ENCODE results near the gene GOLM1. TPM values are rescaled to one million over a fixed set of nuclear protein-coding genes. Genes with fewer than 3 reads are reported as not detected.
"Not testable (repeated sequence)": the region's sequence is repeated elsewhere in the genome, so short reads cannot be mapped to it uniquely, and the experiment has no call there.

Gene GOLM1
- total RNA-seq (1 to 10 TPM; 3.2 to 3.5 TPM), polyA plus RNA-seq (2.3 TPM)

GRCh38 chr9:86098824-86099700 is at the start of gene GOLM1:
Gene GOLM1, minus strand, starts transcription at chr9:86099558. Its CDS starts 20,238 bp downstream, at chr9:86079320.
- Histone ChIP-seq H3K36me3 (ENCODE audit: insufficient read depth, low read length) (no peaks in the 10 kb centered on the region), H3K4me1 (ENCODE audit: insufficient read depth, low read length) (peaks cover 6% of the 10 kb centered on the region), H3K9me3 (ENCODE audit: low read length) (no peaks in the 10 kb centered on the region), H3K4me3 (ENCODE audit: low read length) (peak within 1 kb of the TSS; percentile 56), H3K27ac (ENCODE audit: low read depth, low read length) (no peak within 1 kb of the TSS), H3K27me3 (ENCODE audit: insufficient read depth, low read length, poor library complexity, severe bottlenecking) (peaks cover 13% of the 10 kb centered on the region)
- peak within 1 kb of the TSS in 5 of 8 donors; percentile 56 to 86 (median 78) for H3K27ac Mint-ChIP-seq
- ChIA-PET POLR2A (no interaction called here), CTCF (no interaction called here)
- H3K36me3 Mint-ChIP-seq, result peaks cover 0 to 2% (median 0%) of the 10 kb centered on the region in 3 donors
- peak in 3 of 5 donors; percentile 7 to 10 (median 9) for DNase-seq
- H3K4me1 Mint-ChIP-seq, result peaks cover 7 to 12% (median 9%) of the 10 kb centered on the region in 3 donors
- H3K9me3 Mint-ChIP-seq, result peaks cover 0 to 2% (median 0%) of the 10 kb centered on the region in 5 donors
- H3K27me3 Mint-ChIP-seq, result peaks cover 25 to 73% of the 10 kb centered on the region in 2 donors
- H3K4me3 Mint-ChIP-seq, result peak within 1 kb of the TSS; percentile 83 to 95 (median 88)

- H3K27ac Mint-ChIP-seq; H3K4me1 ChIP-seq (ENCODE audit: insufficient read depth, low read length); CTCF ChIA-PET; H3K9me3 ChIP-seq (ENCODE audit: low read length); H3K27me3 ChIP-seq (ENCODE audit: insufficient read depth, low read length, poor library complexity, severe bottlenecking); POLR2A ChIA-PET; H3K36me3 ChIP-seq (ENCODE audit: insufficient read depth, low read length); H3K36me3 Mint-ChIP-seq; H3K4me1 Mint-ChIP-seq; DNase-seq; H3K4me3 Mint-ChIP-seq; H3K4me3 ChIP-seq (ENCODE audit: low read length); H3K27ac ChIP-seq (ENCODE audit: low read depth, low read length): not testable (repeated sequence)
- H3K27me3 Mint-ChIP-seq, result peaks cover 12 to 44% of the 10 kb centered on the region in 2 donors
- peaks cover 13 to 25% (median 21%) of the 10 kb centered on the region in 5 donors for H3K9me3 Mint-ChIP-seq
Observed at GRCh38 chr9:86146671-86147070, 47.3 kb upstream of the GOLM1 start.

- H3K4me1 ChIP-seq (ENCODE audit: insufficient read depth, low read length); H3K4me3 ChIP-seq (ENCODE audit: low read length); H3K36me3 Mint-ChIP-seq; H3K36me3 ChIP-seq (ENCODE audit: insufficient read depth, low read length); H3K9me3 ChIP-seq (ENCODE audit: low read length); DNase-seq; H3K4me1 Mint-ChIP-seq; H3K4me3 Mint-ChIP-seq; H3K27me3 ChIP-seq (ENCODE audit: insufficient read depth, low read length, poor library complexity, severe bottlenecking); POLR2A ChIA-PET; H3K27ac Mint-ChIP-seq; CTCF ChIA-PET; H3K27ac ChIP-seq (ENCODE audit: low read depth, low read length): not testable (repeated sequence)
- peaks cover 13 to 25% (median 21%) of the 10 kb centered on the region in 5 donors for H3K9me3 Mint-ChIP-seq
- H3K27me3 Mint-ChIP-seq, result peaks cover 12 to 46% of the 10 kb centered on the region in 2 donors
Observed at GRCh38 chr9:86145960-86146359, 46.6 kb upstream of the GOLM1 start.

- Mint-ChIP-seq H3K9me3 (peaks cover 10 to 21% (median 21%) of the 10 kb centered on the region in 5 donors), H3K27ac (no peak overlapping the region), H3K27me3 (peaks cover 19 to 45% of the 10 kb centered on the region in 2 donors), H3K36me3 (peaks cover 0 to 9% (median 0%) of the 10 kb centered on the region in 3 donors), H3K4me3 (no peak overlapping the region), H3K4me1 (no peaks in the 10 kb centered on the region)
- POLR2A ChIA-PET, result no interaction called here
- no peak for DNase-seq
- Histone ChIP-seq H3K4me3 (ENCODE audit: low read length) (no peak overlapping the region), H3K36me3 (ENCODE audit: insufficient read depth, low read length) (no peaks in the 10 kb centered on the region), H3K9me3 (ENCODE audit: low read length) (no peaks in the 10 kb centered on the region), H3K4me1 (ENCODE audit: insufficient read depth, low read length) (no peaks in the 10 kb centered on the region), H3K27me3 (ENCODE audit: insufficient read depth, low read length, poor library complexity, severe bottlenecking) (no peaks in the 10 kb centered on the region), H3K27ac (ENCODE audit: low read depth, low read length) (no peak overlapping the region)
- CTCF ChIA-PET, result no interaction called here
Observed at GRCh38 chr9:86142973-86143372, 43.6 kb upstream of the GOLM1 start.

- POLR2A ChIA-PET, result no interaction called here
- peaks cover 10 to 16% (median 13%) of the 10 kb centered on the region in 5 donors for H3K9me3 Mint-ChIP-seq
- Histone ChIP-seq H3K27ac (ENCODE audit: low read depth, low read length) (no peak overlapping the region), H3K4me3 (ENCODE audit: low read length) (no peak overlapping the region), H3K4me1 (ENCODE audit: insufficient read depth, low read length) (no peaks in the 10 kb centered on the region), H3K9me3 (ENCODE audit: low read length) (no peaks in the 10 kb centered on the region), H3K27me3 (ENCODE audit: insufficient read depth, low read length, poor library complexity, severe bottlenecking) (no peaks in the 10 kb centered on the region), H3K36me3 (ENCODE audit: insufficient read depth, low read length) (no peaks in the 10 kb centered on the region)
- DNase-seq, result no peak
- H3K4me3 Mint-ChIP-seq, result no peak overlapping the region
- H3K27ac Mint-ChIP-seq, result no peak overlapping the region
- peaks cover 19 to 41% of the 10 kb centered on the region in 2 donors for H3K27me3 Mint-ChIP-seq
- CTCF ChIA-PET, result interaction anchor here (0.7 kb wide), 1 partner anchor 1179 kb away, joined by 3 read pairs; no protein-coding TSS in a partner anchor
- peaks cover 0 to 4% (median 0%) of the 10 kb centered on the region in 3 donors for H3K36me3 Mint-ChIP-seq
- H3K4me1 Mint-ChIP-seq, result no peaks in the 10 kb centered on the region
Observed at GRCh38 chr9:86141843-86142242, 42.5 kb upstream of the GOLM1 start.

GRCh38 chr9:86135371-86135770 is 36.0 kb upstream of the GOLM1 start:
- Histone ChIP-seq H3K27ac (ENCODE audit: low read depth, low read length) (no peak overlapping the region), H3K36me3 (ENCODE audit: insufficient read depth, low read length) (no peaks in the 10 kb centered on the region), H3K4me3 (ENCODE audit: low read length) (no peak overlapping the region), H3K27me3 (ENCODE audit: insufficient read depth, low read length, poor library complexity, severe bottlenecking) (no peaks in the 10 kb centered on the region), H3K4me1 (ENCODE audit: insufficient read depth, low read length) (no peaks in the 10 kb centered on the region), H3K9me3 (ENCODE audit: low read length) (no peaks in the 10 kb centered on the region)
- Mint-ChIP-seq H3K27me3 (peaks cover 8 to 11% of the 10 kb centered on the region in 2 donors), H3K4me1 (peaks cover 0 to 3% (median 1%) of the 10 kb centered on the region in 3 donors), H3K27ac (no peak overlapping the region), H3K4me3 (no peak overlapping the region), H3K9me3 (no peaks in the 10 kb centered on the region), H3K36me3 (no peaks in the 10 kb centered on the region)
- POLR2A ChIA-PET, result no interaction called here
- no peak for DNase-seq
- CTCF ChIA-PET, result interaction anchor here (1.0 kb wide), 1 partner anchor 9 kb away, joined by 4 read pairs; no protein-coding TSS in a partner anchor

GRCh38 chr9:86134361-86134760 is 35.0 kb upstream of the GOLM1 start:
- Histone ChIP-seq H3K27ac (ENCODE audit: low read depth, low read length) (no peak overlapping the region), H3K36me3 (ENCODE audit: insufficient read depth, low read length) (no peaks in the 10 kb centered on the region), H3K4me3 (ENCODE audit: low read length) (no peak overlapping the region), H3K27me3 (ENCODE audit: insufficient read depth, low read length, poor library complexity, severe bottlenecking) (no peaks in the 10 kb centered on the region), H3K4me1 (ENCODE audit: insufficient read depth, low read length) (no peaks in the 10 kb centered on the region), H3K9me3 (ENCODE audit: low read length) (no peaks in the 10 kb centered on the region)
- no peaks in the 10 kb centered on the region for H3K36me3 Mint-ChIP-seq
- H3K9me3 Mint-ChIP-seq, result no peaks in the 10 kb centered on the region
- ChIA-PET POLR2A (no interaction called here), CTCF (no interaction called here)
- H3K4me1 Mint-ChIP-seq, result peaks cover 0 to 3% (median 1%) of the 10 kb centered on the region in 3 donors
- H3K27ac Mint-ChIP-seq, result no peak overlapping the region
- DNase-seq, result no peak
- peaks cover 4 to 6% of the 10 kb centered on the region in 2 donors for H3K27me3 Mint-ChIP-seq
- no peak overlapping the region for H3K4me3 Mint-ChIP-seq

- no peak overlapping the region for H3K4me3 Mint-ChIP-seq
- Histone ChIP-seq H3K27me3 (ENCODE audit: insufficient read depth, low read length, poor library complexity, severe bottlenecking) (no peaks in the 10 kb centered on the region), H3K27ac (ENCODE audit: low read depth, low read length) (no peak overlapping the region), H3K9me3 (ENCODE audit: low read length) (no peaks in the 10 kb centered on the region), H3K4me1 (ENCODE audit: insufficient read depth, low read length) (no peaks in the 10 kb centered on the region), H3K4me3 (ENCODE audit: low read length) (no peak overlapping the region), H3K36me3 (ENCODE audit: insufficient read depth, low read length) (no peaks in the 10 kb centered on the region)
- CTCF ChIA-PET, result no interaction called here
- H3K9me3 Mint-ChIP-seq, result no peaks in the 10 kb centered on the region
- no peak overlapping the region for H3K27ac Mint-ChIP-seq
- no peak for DNase-seq
- peaks cover 0 to 3% of the 10 kb centered on the region in 2 donors for H3K27me3 Mint-ChIP-seq
- no peaks in the 10 kb centered on the region for H3K36me3 Mint-ChIP-seq
- no peaks in the 10 kb centered on the region for H3K4me1 Mint-ChIP-seq
- POLR2A ChIA-PET, result no interaction called here
Observed at GRCh38 chr9:86128235-86128822, 29.0 kb upstream of the GOLM1 start.
